Stimulated activated CD4-positive, alpha-beta T cell treated with anti-CD3 and anti-CD28 coated beads, TNF-alpha, amount 100 ng/mL, for 48 hours (primary cell): ENCODE measurements around the gene ELL.

Source experiments
- DNase-seq, 3 donors: peaks; one replicate each; pipeline ENCODE4 v3.0.0-alpha.2; 2020; ENCODE audit warnings: low read depth in 3 of 3

The ELL gene

DNA sequence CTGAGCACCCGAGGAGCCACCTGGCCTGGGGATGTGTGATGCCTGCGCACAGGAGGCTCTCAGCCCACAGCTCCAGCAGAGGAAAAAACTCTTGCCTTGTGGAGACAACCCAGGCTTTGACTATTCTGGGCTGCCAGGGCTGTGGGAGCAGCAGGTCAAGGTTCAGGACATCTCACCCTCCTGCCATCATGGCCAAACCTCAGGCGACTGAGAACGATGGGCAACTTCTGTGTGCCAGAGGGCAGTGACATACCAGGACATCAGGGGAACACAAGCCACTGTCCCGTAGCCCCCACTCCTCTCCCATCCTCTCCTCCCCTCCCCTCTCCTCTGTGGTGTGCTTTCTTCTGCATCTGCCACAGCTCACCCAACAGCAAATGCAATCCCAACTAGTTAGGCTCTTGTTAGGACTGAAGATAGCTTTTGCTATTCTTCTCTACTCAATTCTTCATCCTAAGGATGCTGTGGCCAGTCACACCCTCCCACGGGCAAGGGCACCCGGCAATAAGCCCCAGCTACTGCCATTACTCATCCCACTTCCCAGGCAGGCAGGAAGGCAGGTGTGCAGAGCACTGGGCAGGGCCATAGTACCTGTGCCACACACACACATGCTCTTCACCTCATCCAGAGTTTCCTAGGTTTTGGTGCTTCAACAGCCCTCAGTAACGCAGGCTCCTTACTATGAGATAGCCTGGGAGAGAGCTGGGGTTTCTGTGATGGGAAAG, 16.8 kb downstream of the ELL start:
- DNase-seq = no peak

- DNase-seq = no peak
Measured at GRCh38 chr19:18503971-18504885, 17.6 kb downstream of the ELL start.

GRCh38 chr19:18503337-18503970, 18.4 kb downstream of the ELL start:
- DNase-seq = no peak

DNA sequence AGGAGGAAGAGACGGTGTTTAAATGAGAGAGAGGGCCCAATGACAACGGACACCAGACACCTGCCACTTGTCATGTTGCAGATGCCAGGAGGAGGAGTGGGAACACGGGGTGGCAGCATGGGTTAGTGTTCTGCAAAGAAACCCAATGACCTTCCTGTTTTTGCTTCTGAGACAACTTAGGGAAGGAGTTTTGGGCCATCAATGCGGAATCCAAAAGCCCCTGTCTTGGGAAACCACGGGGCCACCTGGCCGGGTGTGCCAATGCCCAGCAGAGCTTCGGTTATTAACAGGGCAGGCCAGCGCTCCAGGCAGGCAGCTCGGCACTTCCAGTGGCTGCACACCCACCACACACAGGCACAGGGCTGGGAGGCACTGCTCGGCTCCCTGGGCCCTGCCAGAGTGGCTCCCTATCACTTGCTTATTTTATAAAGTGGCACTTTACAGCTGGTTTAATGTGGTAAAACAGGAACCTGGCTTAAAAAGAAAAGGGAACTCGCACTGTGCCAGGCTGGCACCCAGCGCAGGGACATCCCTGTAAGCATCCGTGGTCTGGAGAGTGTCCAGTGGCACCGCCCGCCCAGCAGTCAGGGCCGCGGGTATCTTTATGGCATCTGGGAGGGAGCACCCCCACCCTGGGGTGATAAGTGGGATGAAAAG, 19.1 kb downstream of the ELL start:
- DNase-seq = no peak

DNA sequence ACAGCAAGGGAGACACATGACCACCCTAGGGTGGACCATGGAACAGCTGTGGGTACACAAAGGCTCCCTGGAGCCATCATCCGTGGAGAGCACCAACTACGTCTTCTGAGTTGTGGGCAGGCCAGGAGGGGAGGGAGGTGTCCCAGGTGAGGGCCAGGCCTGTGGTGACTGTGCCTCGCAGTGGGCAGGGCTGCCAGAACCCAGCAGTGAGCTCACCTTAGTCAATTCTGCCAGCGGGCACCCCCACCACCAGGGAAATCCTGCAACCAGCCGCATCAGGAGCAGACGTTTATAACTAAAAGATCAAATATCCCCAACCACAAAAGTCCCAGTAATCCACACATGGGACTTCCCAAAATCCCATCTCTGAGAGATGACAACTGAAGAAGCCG, 19.6 kb downstream of the ELL start:
- DNase-seq = no peak

DNA sequence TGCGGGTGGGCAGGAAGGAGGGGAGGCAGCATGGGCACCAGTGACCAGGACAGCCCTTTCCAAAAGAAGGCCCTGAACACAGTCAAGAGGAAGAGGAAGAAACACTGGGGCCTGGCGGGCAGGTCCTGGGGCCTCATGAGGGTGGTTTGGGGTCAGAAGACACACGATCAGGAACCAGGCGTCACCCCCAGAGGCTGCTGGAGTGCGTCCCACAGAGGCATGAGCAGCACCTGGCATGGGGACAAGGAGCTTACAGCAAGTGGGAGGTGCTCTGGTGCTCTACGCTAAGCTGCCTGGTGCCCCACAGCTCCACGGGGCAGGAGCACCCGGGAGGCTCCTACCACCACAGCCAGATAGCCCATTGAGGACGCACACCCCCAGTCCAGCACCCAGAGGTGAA, 20.0 kb downstream of the ELL start:
- no peak for DNase-seq

GRCh38 chr19:18501351-18501750, 20.5 kb downstream of the ELL start:
- no peak for DNase-seq

DNA sequence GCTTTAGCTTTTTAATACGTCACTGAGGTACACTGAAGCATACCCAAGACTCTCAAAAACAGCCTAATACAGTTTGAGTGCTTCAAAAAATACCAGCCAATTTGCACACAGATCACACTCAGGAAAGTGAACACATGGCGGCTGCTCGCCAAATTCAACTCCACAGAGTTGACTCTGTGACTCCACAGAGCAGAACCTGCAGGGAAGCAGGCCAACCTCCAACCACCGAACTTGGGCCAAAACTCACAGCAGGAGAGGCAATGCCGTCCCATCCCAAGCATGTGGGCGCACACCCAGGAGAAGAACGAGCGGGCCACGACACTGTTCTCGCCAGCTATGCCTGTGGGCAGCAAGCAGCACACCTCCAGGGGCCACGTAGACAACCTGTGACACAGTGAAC, 21.1 kb downstream of the ELL start:
- no peak for DNase-seq

GRCh38 chr19:18500376-18500775, 21.5 kb downstream of the ELL start:
- no peak for DNase-seq

GRCh38 chr19:18499055-18499775, 22.7 kb downstream of the ELL start:
- DNase-seq = no peak

DNA sequence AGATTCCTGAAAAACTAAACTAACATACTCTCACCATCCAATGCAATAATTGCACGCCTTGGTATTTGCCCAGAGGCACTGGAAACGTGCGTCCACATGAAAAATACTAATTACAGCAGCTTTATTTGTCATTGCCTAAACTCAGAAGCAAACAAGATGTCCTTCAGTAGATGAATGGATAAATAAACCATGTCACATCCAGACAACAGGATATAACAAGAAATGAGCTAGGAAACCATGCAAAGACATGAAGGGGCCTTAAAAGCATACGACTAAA, 25.0 kb downstream of the ELL start:
- no peak for DNase-seq

DNA sequence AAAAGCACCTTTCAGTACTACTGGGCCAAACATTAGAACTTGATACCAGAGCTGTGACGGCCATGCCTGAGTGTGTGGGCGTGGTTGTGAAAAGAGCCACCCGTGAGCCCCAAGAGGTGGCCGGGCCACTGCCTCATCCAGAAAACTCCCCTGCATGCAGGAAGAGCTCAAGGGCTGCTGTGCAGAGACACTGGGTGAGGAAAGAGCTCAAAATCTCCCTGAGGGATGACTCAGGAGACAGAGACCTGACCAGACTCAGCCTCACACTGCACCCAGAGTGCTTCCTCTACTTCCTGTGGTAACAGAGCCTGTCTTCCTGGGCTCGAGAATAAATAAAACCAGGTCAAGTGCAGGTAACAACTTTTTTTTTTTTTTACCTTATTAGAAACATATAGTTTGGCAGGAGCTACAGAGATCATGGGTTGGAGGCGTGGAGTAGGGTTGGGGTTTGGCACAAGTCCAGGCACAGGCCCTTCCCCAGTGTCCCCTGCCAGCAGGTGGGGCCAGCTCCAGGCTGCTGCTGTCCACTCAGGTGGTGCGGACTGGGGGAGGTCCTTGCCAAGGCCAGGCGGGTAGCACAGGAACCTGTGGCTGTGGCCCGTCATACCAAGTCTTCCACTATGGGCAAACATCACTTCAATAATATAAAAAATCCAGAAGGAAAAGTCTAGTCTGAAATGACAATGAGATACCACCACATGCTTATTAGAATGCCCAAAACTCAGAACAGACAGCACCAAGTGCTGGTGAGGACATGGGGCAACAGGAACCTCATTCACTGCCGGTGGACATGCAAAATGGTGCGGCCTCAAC, 25.5 kb downstream of the ELL start:
- peak in 1 of 3 donors; percentile 30 for DNase-seq

DNA sequence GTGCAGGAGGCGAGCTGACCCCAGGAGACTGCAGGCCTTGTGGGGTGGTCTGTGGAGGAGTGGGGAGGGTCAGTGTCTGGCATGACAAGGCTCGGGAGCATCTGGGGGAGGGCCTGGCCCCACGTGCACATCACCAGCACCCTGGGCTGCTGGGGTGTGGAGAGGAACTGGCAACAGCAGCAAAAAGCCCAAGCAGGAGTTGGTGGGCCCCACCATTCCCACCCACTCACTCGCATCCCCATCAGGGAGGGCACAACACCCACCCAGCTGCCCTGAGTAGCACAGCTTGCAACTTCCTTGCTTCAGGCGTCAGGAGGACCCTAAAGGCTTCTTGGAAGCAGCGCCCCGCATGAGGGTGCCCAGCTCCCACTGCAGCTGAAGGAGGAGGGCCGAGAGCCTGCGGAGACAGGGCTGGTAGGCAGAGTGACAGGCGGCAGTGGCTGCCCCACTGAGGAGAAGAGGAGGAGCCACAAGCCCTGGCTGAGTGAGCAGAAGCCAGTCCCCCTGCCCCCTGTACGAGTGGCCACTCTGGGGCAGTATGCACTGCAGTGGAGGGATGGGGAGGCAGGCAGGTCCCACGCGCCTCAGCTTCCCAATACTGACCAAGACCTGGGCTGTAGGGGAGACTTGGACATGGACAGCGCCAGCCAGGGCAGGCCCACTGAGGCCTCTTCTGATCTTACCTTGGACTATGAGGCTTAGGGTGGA, 26.5 kb downstream of the ELL start:
- DNase-seq = no peak

- DNase-seq = no peak
Measured at GRCh38 chr19:18494267-18494607, 27.6 kb downstream of the ELL start.

DNA sequence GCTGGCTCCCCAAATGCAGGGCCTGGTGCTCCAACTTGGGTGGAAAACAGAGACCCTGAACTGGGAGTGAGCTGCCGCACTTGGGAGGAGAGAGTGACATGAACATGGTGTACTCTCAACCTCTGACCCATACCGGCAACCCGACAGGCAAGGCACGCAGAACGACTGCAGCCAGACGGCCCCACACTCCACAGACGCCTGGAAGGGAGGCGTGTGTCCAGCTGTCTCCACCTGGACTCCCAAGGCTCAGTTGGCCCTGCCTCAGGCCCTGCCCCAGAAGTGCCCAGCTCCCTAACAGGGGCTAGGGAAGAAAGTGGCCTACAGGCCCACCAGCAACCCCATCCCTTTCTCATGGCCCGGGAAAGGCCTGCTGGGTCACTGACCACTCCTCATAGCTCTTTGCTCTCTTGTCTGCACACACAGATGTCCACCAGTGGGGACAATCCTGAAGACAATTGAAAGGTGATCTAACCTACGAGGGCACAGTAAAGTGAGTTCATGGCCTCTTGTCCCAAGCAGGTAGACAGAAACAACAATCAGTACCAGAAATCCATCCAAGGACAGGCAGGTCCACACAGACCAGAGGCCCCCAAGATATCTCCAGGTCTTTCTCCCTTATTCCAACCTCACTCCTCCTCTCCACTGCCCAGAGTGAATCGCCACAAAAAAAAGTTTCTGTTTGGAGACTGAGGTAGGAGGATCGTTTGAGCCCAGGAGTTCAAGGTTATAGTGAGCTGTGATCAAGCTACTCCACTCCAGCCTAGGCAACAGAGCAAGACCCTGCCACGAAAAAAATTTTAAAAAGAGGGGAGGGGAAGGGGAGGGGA, 28.2 kb downstream of the ELL start:
- no peak for DNase-seq

DNA sequence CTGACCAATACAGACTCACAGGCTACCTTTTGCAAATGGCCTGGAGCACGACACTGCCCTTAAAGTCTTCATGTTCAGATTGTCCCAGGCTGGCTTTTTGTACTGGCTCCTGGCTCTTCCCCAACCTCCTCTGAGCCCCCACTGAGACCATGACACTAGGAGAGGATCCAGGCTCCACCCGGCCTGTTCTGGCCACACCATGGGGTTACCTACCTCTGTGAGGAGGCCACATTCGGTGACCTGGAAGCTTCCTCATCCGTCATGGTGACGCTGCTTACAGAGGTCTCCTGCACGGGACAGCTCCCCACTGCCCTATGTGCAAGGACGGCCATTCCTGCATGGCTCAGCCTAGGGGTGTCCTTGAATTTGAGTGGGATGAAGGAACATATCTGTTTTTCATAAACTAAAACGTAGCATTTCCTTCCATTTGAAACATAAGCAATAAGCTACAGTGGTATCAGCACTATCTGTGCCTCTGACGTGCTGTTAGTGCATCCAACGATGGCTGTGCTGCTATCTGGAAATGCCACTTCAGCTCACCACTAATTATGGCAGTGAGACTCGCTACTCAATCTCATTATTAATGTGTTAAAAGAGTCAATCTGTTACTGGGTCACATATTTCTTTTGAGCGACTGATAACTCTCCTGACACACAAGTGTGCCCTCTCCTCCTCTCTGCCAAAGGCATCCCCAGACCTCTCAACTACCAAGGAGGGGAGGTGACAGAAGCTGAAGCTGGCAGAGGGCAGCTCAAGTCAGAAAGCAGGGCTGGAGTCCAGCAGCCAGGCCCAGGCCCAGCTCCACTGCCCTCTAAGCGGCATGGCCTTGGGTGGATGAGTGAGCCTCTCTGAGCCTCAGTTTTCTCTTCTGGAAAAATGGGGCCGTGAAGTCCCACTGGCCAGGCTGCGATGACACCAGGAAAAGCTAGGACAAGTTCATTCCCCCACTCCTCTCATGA, 29.6 kb downstream of the ELL start:
- no peak for DNase-seq

GRCh38 chr19:18490728-18491127, 31.1 kb downstream of the ELL start:
- no peak for DNase-seq

DNA sequence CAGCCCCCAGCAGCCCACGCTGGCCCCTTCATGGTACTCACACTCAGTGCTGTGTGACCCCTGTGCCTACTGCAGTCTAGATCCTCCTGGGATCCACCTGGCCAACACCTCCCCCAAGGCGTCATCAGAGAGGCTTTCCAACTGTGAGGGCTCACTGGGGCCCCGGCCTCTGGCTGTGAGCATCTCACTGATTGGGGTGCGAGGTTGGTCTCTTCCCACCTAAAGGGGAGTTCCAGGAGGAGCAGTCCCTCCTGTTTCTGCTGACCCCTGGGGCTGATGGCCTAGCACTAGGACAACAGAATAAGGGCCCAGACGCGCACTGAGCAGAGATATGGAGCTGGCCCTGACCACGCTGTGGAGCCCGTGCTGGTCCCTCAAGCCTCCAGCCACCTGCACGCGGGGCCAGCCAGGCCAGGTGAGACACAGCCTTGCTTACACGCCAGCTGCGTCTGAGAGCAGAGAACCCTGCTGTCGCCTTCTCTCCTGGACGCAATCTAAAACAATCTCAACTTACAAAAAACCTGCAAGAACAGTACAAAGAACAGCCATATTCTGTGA, 32.2 kb downstream of the ELL start:
- no peak for DNase-seq
